H1 (cell line): ENCODE data around the gene UBR3. TPM values are rescaled to one million over a fixed set of nuclear protein-coding genes. Genes with fewer than 3 reads are reported as not detected.

Source experiments
- CTCF ChIA-PET: fragments of 300-600 bp; sonication (Branson Sonifier 250); formaldehyde crosslinking; loops from one replicate; lab custom pipeline; 2021; ENCODE audit not compliant: partially characterized antibody; lab: Charles Lee
- POLR2A ChIA-PET: fragments of 300-600 bp; sonication (Branson Sonifier 250); formaldehyde crosslinking; loops from one replicate; lab custom pipeline; 2021; ENCODE audit warnings: inconsistent platforms; ENCODE audit not compliant: partially characterized antibody; lab: Charles Lee
- DNase-seq, 2 experiments: peaks; one replicate each; pipeline versions ENCODE4 v3.0.0 to v3.0.0-alpha.2; 2010 to 2022; ENCODE audit warnings: low spot score in 2 of 2, low read depth in 1 of 2, mixed read lengths in 1 of 2
- FAIRE-seq: peaks from 2 replicates; lab custom pipeline; 2011; peaks lifted over from hg19 to GRCh38; lab: Jason Lieb, UNC
- H2AFZ ChIP-seq: 2 replicates; pipeline ENCODE4 v1.8.1; 2012; ENCODE audit warnings: low read length, inconsistent platforms
- H2AK5ac ChIP-seq: 2 replicates; pipeline ENCODE4 v1.6.1; 2013; ENCODE audit warnings: low read depth, low read length
- H2BK120ac ChIP-seq: replicated peaks from 2 replicates; pipeline ENCODE3; 2013; ENCODE audit warnings: low read depth, low read length, inconsistent platforms
- H2BK12ac ChIP-seq: 2 replicates; pipeline ENCODE4 v1.6.1; 2013; ENCODE audit warnings: low read depth, low read length
- H2BK15ac ChIP-seq: 2 replicates; pipeline ENCODE4 v1.6.1; 2013; ENCODE audit warnings: low read length
- H2BK20ac ChIP-seq: 2 replicates; pipeline ENCODE4 v1.6.1; 2013; ENCODE audit warnings: low read length
- H2BK5ac ChIP-seq: 2 replicates; pipeline ENCODE4 v1.6.1; 2013; ENCODE audit warnings: low read depth, low read length
- H3K14ac ChIP-seq: 2 replicates; pipeline ENCODE4 v1.6.1; 2013; ENCODE audit warnings: inconsistent platforms; ENCODE audit not compliant: insufficient read length
- H3K18ac ChIP-seq: 2 replicates; pipeline ENCODE4 v1.6.1; 2013; ENCODE audit warnings: low read length; ENCODE audit errors: extremely low read depth
- H3K23ac ChIP-seq: 2 replicates; pipeline ENCODE4 v1.6.1; 2013; ENCODE audit warnings: inconsistent platforms; ENCODE audit not compliant: insufficient read length
- H3K23me2 ChIP-seq: 2 replicates; pipeline ENCODE4 v1.6.1; 2013; ENCODE audit warnings: low read depth, low read length
- H3K27ac ChIP-seq: 2 replicates; pipeline ENCODE4 v1.6.1; 2011; ENCODE audit warnings: low read depth, low read length, inconsistent platforms
- H3K27me3 ChIP-seq, 4 experiments: replicated peaks in 1 of 4; 1 replicate in 1 of 4; 2 replicates in 3 of 4; pipeline versions ENCODE4 v1.6.1 to v1.8.1; 2011 to 2013; ENCODE audit warnings: low read length in 3 of 4, mild to moderate bottlenecking in 3 of 4, inconsistent platforms in 2 of 4, mixed read lengths in 2 of 4, moderate library complexity in 1 of 4; ENCODE audit not compliant: control insufficient read depth in 3 of 4, insufficient read depth in 3 of 4; ENCODE audit errors: extremely low read depth in 1 of 4
- H3K36me3 ChIP-seq, 4 experiments: 2 replicates each; pipeline versions ENCODE4 v1.6.1 to v1.8.1; 2011 to 2013; ENCODE audit warnings: mild to moderate bottlenecking in 4 of 4, low read length in 3 of 4, moderate library complexity in 2 of 4, control low read depth in 1 of 4, inconsistent platforms in 1 of 4; ENCODE audit not compliant: insufficient read depth in 4 of 4, control insufficient read depth in 2 of 4
- H3K4ac ChIP-seq: replicated peaks from 2 replicates; pipeline ENCODE3; 2013; ENCODE audit warnings: low read length, low read depth, mixed read lengths, inconsistent platforms; ENCODE audit not compliant: insufficient read length
- H3K4me1 ChIP-seq, 4 experiments: replicated peaks in 1 of 4; 1 replicate in 1 of 4; 2 replicates in 3 of 4; pipeline versions ENCODE4 v1.6.1 to v1.8.1; 2011 to 2013; ENCODE audit warnings: low read length in 3 of 4, inconsistent platforms in 2 of 4, mixed read lengths in 1 of 4; ENCODE audit not compliant: insufficient read depth in 4 of 4, control insufficient read depth in 3 of 4
- H3K4me2 ChIP-seq, 2 experiments: 2 replicates each; pipeline versions ENCODE4 v1.6.1 to v1.8.1; 2011 to 2013; ENCODE audit warnings: low read depth in 2 of 2, low read length in 2 of 2, control low read depth in 1 of 2, inconsistent platforms in 1 of 2, mild to moderate bottlenecking in 1 of 2; ENCODE audit not compliant: insufficient read depth in 1 of 2
- H3K4me3 ChIP-seq, 4 experiments: fragments of 200-600, 300-600 bp in 1 of 4; sonication (generic), shearing (Covaris generic), sonication (Bioruptor Twin) in 1 of 4; 2 replicates each; pipeline versions ENCODE4 v1.5.1 to v1.8.1; 2011 to 2016; ENCODE audit warnings: low read length in 4 of 4, low read depth in 3 of 4, control low read depth in 2 of 4, inconsistent platforms in 2 of 4, mild to moderate bottlenecking in 2 of 4, mixed read lengths in 1 of 4, moderate library complexity in 1 of 4; ENCODE audit not compliant: insufficient read depth in 2 of 4; ENCODE audit errors: extremely low read depth in 1 of 4
- H3K56ac ChIP-seq: replicated peaks from 2 replicates; pipeline ENCODE3; 2013; ENCODE audit warnings: low read depth, mild to moderate bottlenecking, mixed read lengths, low read length, inconsistent platforms; ENCODE audit not compliant: insufficient read length
- H3K79me1 ChIP-seq: 2 replicates; pipeline ENCODE4 v1.6.1; 2013; ENCODE audit warnings: low read depth, low read length, control low read depth
- H3K79me2 ChIP-seq, 2 experiments: 2 replicates each; pipeline versions ENCODE4 v1.6.1 to v1.8.1; 2012 to 2013; ENCODE audit warnings: low read length in 2 of 2, mild to moderate bottlenecking in 2 of 2, inconsistent platforms in 1 of 2; ENCODE audit not compliant: insufficient read depth in 2 of 2, control insufficient read depth in 1 of 2
- H3K9ac ChIP-seq, 4 experiments: replicated peaks in 1 of 4; 1 replicate in 1 of 4; 2 replicates in 3 of 4; pipeline versions ENCODE4 v1.6.1 to v1.8.1; 2011 to 2013; ENCODE audit warnings: low read depth in 3 of 4, low read length in 3 of 4, control low read depth in 2 of 4, mild to moderate bottlenecking in 2 of 4, moderate library complexity in 2 of 4, inconsistent platforms in 1 of 4; ENCODE audit errors: extremely low read depth in 1 of 4
- H3K9me3 ChIP-seq, 2 experiments: 2 replicates each; pipeline versions ENCODE4 v1.6.1 to v1.8.1; 2012 to 2013; ENCODE audit warnings: mild to moderate bottlenecking in 2 of 2, moderate library complexity in 2 of 2, control low read depth in 1 of 2, inconsistent platforms in 1 of 2, low read depth in 1 of 2, low read length in 1 of 2, mixed read lengths in 1 of 2; ENCODE audit not compliant: insufficient read depth in 2 of 2
- H4K20me1 ChIP-seq, 2 experiments: replicated peaks in 1 of 2; 2 replicates each; pipeline versions ENCODE3 to v1.8.1; 2011 to 2013; ENCODE audit warnings: inconsistent platforms in 2 of 2, low read length in 2 of 2, mild to moderate bottlenecking in 1 of 2; ENCODE audit not compliant: insufficient read depth in 2 of 2, control insufficient read depth in 1 of 2
- H4K5ac ChIP-seq: 2 replicates; pipeline ENCODE4 v1.6.1; 2013; ENCODE audit warnings: low read length, low read depth, mixed read lengths, inconsistent platforms; ENCODE audit not compliant: insufficient read length
- H4K8ac ChIP-seq: 2 replicates; pipeline ENCODE4 v1.8.0; 2013; ENCODE audit warnings: mild to moderate bottlenecking, moderate library complexity, low read length, inconsistent platforms; ENCODE audit not compliant: insufficient read depth; ENCODE audit errors: extremely low read depth
- H4K91ac ChIP-seq: replicated peaks from 2 replicates; pipeline ENCODE3; 2013; ENCODE audit warnings: low read length, mixed read lengths, inconsistent platforms; ENCODE audit not compliant: insufficient read length
- BCL11A ChIP-seq, 2 experiments: IDR thresholded peaks; one replicate each; pipeline ENCODE4 v1.6.1; 2011; ENCODE audit warnings: low read depth in 2 of 2, low read length in 2 of 2, mild to moderate bottlenecking in 2 of 2
- KDM5A ChIP-seq: fragments of 200-600 bp; IDR thresholded peaks from 2 replicates; pipeline ENCODE4 v1.7.1; 2012; ENCODE audit warnings: mild to moderate bottlenecking, low read length, inconsistent platforms, mixed read lengths
- RFX5 ChIP-seq: IDR thresholded peaks from 2 replicates; pipeline ENCODE4 v1.6.1; 2011; ENCODE audit warnings: low read depth, low read length, improper control_type of control experiment, borderline replicate concordance
- SP2 ChIP-seq: IDR thresholded peaks from 2 replicates; pipeline ENCODE4 v1.6.1; 2012; ENCODE audit warnings: mild to moderate bottlenecking, low read length, inconsistent platforms
- SUZ12 ChIP-seq: fragments of 200-600 bp; sonication (generic); IDR thresholded peaks from 2 replicates; pipeline ENCODE4 v1.6.1; 2012; ENCODE audit warnings: mild to moderate bottlenecking, inconsistent platforms, low read length, moderate library complexity, mixed read lengths
- TBP ChIP-seq: IDR thresholded peaks from 2 replicates; pipeline ENCODE4 v1.6.1; 2011; ENCODE audit warnings: low read depth, low read length, improper control_type of control experiment
- TEAD4 ChIP-seq: IDR thresholded peaks from 2 replicates; pipeline ENCODE4 v1.6.1; 2012; ENCODE audit warnings: low read depth, low read length, inconsistent platforms, mixed read lengths
- WGBS, 2 experiments: shearing (Covaris generic) in 1 of 2; methylation state at CpG; one replicate each; pipeline versions ENCODE4 v1.1.6 to v1.1.7; 2013 to 2015; ENCODE audit warnings: low lambda C conversion rate in 2 of 2, mixed read lengths in 2 of 2, inconsistent platforms in 1 of 2, low coverage in 1 of 2, missing lambda C conversion rate in 1 of 2; ENCODE audit not compliant: insufficient replicate concordance in 2 of 2, insufficient coverage in 1 of 2, insufficient read length in 1 of 2; ENCODE audit errors: extremely low coverage in 1 of 2, missing lambda C conversion rate in 1 of 2; 5-methylcytosine and 5-hydroxymethylcytosine counted together
- polyA plus RNA-seq, 7 experiments: library from polyadenylated mRNA; depleted of rRNA in 3 of 7; stranded (reverse) in 5 of 7; unstranded in 2 of 7; fragments of >200 nt in 5 of 7; fragments of 200-250 nt in 2 of 7; gene quantifications; 1 replicate in 5 of 7; 2 replicates in 1 of 7; 4 replicates in 1 of 7; pipeline versions ENCODE4 v1.2.1 to v1.2.3, GENCODE V29; 2011 to 2013; ENCODE audit warnings: missing spikeins in 2 of 7, mixed read lengths in 2 of 7
- total RNA-seq: library from RNA; stranded (reverse); fragmentation: NEBNext Ultra II Directional; extraction: Animal tissue kit (Norgen Biotek cat#: 25700); gene quantifications from 2 replicates; pipeline ENCODE4 v1.2.1, GENCODE V29; 2021

The UBR3 gene
- total and polyA plus RNA-seq, 2 of the 8 experiments (the other 6 are each of a cell fraction or from before 2014, with no cell fraction given): 3.7 to 17.7 TPM

GRCh38 chr2:169860149-169860548 lies 32.9 kb downstream of the UBR3 start:
- 95% methylated on average over 4 of the region's 4 CpGs; no CpG with 5 or more reads in 1 of the 2 experiments for WGBS, 2 experiments

More at GRCh38 chr2:169860149-169860548, 32.9 kb downstream of the UBR3 start:
- Histone ChIP-seq H3K27ac (no peak overlapping the region), H2BK5ac (no peak overlapping the region), H4K5ac (no peak overlapping the region), H3K4me2 (no peak overlapping the region), H3K9me3 (peaks cover 0 to 10% of the 10 kb centered on the region in 2 experiments; a peak in 1 of 4 replicates), H2BK20ac (no peak overlapping the region), H3K18ac (no peak overlapping the region), H3K79me2 (peaks cover 0 to 19% of the 10 kb centered on the region in 2 experiments; a peak in 2 of 4 replicates), H2BK120ac (no peak overlapping the region), H4K20me1 (no peaks in the 10 kb centered on the region), H3K23ac (no peak overlapping the region), H3K9ac (no peak overlapping the region), H2BK12ac (no peak overlapping the region), H2BK15ac (no peak overlapping the region), H3K27me3 (no peaks in the 10 kb centered on the region), H3K23me2 (no peaks in the 10 kb centered on the region), H3K4me1 (no peaks in the 10 kb centered on the region; a peak in 1 of 7 replicates), H4K8ac (no peak overlapping the region), H2AFZ (no peak overlapping the region), H3K79me1 (no peaks in the 10 kb centered on the region), H4K91ac (no peak overlapping the region), H3K4me3 (no peak overlapping the region), H3K56ac (no peak overlapping the region), H3K36me3 (no peaks in the 10 kb centered on the region; a peak in 1 of 8 replicates), H3K14ac (no peak overlapping the region), H2AK5ac (no peak overlapping the region), H3K4ac (no peak overlapping the region)
- POLR2A ChIA-PET: no interaction called here
- DNase-seq (no peak), FAIRE-seq (no peak)
- no peak for TF ChIP-seq RFX5
- no peak for TF ChIP-seq TBP
- no peak for TF ChIP-seq KDM5A
- no peak for TF ChIP-seq SP2
- no peak for TF ChIP-seq TEAD4
- no peak for TF ChIP-seq BCL11A (IDR thresholded peaks at IDR 0.05; ENCODE audit: low read depth in 2 of 2, low read length in 2 of 2)
- TF ChIP-seq SUZ12: no peak
- CTCF ChIA-PET: no interaction called here
